GM19328 (cell line): ENCODE results near the gene SCAMP2.

Source experiments
- ATAC-seq: cut with Tn5 transposase; IDR thresholded peaks from one replicate; pipeline ENCODE4 v1.9.1; 2021; ENCODE audit warnings: mild to moderate bottlenecking, moderate library complexity; ENCODE audit not compliant: unreplicated experiment

The SCAMP2 gene

DNA sequence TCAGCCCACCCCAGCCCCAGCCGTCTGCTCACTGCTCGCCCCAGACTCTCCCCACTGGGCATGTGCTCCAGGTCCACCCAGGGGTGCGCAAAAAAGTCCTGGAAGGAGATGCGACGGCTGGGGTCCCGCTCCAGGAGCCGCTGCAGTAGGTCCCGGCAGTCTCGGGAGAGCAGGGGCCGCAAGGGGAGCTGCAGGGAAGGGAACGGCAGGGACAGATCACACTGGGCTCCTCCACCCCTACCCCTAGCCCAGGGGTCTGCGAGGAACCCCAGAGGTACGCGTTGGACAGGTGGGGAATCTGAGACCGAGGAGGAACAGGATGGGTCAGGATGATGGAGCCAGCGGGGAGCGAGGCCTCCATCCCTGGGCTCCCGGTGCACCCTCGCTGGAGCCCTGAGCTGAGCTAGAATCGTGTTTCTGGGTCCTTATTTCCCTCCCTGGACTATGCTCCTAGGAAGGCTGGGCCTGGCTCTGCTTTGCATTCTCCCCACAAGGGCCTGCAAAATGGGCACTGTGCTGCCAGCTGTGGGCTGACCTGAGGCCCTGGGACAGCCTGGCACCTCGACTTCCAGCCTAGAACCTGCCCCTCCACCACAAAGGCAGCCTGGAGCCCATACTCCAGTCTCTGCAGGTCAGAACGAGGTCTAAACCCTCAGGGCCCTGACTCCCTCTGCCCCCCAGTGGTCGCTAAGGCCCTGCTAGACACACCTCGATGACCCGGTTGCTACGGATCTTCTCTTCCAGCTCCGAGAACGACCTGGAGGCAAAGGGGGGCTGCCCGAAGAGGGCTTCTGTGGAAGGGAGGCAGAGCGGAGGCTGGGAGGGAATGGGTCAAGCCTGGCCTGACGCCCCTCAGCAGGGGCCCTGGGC, 33.4 kb downstream of the SCAMP2 start:
- no peak for ATAC-seq

DNA sequence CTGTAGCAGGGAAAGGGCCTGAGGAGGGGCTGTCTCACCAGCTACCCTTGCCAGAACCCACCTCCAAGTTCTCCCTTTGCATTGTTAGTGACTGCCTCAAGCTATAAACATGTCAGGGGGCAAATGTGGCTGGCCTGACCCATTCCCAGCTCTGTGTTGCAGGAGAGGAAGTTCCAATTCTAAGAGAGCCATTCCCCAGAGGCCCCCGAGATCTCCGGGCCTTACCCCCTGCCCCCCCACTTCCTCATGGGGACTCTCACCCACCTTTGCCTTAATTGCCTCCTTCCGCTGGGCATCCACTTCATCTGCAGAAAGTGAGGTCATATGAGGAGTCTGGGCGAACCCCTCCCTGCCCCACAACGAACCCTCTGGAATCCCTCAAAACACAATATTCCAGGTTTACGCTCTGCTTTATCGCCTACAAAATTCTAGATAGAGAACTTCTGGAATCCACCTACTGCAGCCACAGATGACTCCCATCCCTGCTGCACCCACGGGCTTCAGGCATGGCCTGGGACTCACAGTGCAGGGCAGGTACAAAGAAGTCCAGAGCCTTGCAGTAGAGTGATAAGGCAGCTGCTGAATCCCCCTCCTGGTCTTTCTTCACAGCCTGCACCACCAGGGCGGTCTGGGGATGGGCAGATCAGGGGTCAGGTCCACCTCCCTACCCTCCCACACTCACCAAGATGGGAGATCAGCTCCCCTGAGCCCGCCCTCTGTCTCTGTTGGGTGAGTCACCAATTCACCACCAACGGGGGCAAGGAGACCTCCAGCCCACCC, 34.2 kb downstream of the SCAMP2 start:
- no peak for ATAC-seq

DNA sequence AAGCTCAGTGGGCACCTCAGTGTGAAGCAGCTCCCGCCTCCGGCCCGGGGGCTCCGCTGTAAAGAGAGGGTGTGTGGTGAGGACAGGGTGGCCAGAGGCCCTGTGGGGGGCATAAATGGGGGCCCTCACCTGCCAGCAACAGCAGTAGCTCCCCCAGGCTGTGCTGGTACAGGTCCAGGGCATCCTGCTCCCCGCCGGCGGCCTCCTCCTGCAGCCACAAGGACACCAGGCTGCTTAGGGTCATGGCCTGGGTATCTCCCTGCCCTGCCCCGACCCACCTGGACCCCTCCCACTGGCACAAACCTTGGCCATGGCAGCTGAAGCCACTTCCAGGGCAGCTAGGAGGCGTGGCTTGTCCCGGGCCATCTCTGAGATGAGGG, 35.0 kb downstream of the SCAMP2 start:
- ATAC-seq: no peak

DNA sequence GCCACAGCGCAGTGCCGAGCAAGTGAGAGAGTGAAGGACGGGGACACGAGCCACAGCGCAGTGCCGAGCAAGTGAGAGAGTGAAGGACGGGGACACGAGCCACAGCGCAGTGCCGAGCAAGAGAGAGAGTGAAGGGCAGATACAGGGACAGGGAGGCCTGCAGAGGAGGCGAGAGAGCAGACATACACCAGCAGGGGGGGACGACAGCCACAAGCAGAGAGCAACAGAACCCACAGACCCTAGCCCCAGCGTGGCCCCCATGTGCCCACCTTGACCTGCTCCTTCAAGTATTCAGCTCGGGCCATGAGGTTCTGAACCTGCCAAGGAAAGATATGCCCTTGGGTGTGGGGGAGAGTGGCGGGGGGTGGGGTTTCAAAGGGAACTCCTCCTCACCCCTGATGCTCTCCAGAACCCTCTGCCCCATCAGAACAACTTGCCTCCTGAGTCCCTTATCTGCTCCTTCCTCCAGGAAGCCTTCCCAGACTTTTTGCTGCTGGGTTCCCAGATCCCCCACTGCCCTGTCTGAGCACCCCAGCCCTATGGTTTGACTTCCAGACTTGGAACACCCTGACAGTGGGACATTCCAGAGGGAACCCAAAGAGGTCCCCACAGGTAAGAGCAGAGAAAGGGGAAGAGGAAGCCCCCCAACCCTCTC, 35.6 kb downstream of the SCAMP2 start:
- ATAC-seq: no peak

DNA sequence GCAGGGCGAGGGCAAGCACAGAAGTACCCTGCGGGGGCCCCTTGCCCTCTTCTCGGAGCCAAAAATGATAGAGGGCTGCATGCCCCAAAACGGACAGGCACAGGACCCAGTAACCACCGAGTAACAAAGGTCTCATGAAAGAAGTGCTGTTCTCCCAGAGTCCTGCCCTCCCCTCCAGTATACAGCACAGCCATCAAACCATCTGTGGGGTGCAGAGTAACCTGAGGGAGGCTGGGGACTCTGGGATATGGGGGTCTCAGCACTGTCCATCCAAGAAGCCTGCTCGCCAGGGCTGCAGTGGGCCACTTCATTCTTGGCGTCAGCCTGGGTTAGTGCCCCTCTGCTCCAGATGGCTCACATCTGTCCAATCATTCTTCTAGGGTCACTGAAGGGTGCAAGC, 36.3 kb downstream of the SCAMP2 start:
- ATAC-seq: no peak

DNA sequence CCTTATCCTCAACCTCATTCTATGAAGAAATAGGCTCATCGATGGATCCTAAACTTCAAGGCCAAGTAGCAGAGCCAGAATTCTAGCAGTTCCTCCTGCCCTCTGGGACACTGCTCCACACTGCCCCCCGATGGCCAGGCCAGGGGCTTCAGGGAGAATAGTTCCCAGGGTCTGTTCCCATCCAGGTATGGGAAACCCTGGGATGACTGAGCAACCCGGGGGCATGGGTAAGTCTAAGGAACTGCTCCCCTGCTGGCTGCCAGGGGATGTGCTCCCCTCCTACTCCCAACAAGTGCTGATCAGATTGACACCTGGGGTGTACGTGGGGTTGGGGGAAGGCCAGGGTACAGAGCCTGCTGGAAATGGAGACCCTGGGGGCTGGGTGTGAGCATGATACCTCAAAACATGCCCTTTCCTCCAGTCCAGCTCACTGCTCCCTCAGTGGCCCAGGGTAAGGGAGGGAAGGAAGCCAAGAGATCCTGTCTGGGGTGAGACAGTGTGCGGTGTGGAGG, 37.8 kb downstream of the SCAMP2 start:
- ATAC-seq: no peak

DNA sequence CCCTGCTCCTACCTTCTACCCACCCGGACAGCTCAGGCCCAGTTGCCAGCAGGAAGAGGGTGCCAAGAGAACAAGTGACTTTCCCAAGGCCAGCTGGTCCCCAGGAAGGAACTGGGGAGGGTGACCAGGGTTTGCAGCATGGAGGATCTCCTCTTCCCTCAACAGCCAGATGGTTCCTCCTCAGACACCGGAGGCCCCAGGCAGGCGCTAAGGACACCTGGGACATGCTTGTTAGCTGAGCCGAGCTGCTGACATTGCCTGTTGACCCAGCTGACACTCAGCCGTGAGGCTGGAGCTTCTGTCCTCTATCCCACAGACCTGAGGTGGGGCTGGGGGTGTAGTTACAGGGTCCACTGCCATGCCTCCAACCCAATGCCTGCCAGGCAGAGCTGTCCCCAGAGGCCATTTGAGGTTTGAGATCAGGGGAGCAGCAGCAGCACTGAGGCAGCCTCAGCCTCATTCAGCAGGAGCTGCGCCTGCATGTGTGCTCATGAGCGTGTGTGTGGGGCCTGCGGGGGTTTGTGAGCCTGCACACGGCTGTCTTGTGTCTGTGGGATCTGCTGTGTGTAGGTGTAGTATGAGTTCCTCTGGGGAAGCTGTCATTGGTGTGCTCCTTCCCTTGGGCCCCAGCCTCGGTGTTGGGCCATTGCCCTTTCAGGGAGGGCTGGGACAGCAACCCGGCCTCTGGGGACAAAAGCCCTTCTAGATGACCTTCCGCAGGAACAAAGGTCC, 39.6 kb downstream of the SCAMP2 start:
- ATAC-seq: no peak

DNA sequence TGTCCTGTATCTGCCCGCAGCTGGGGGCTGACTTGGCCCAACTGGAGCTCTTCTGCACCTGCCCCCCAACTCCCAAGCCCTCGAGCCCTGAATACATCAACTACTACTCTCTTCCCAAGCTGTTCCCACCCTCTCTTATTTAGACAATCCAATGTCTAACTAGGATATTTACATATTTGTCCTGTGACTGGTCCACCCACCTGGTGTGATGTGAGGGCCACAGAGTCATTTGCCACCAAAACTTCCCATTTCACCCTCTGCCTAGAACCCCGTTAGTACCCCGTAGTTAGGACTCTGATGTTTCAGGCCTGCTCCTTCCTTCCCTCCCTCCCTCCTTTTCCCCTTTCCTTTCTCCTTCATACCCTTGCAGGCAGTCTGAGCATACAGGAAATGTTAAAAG, 40.3 kb downstream of the SCAMP2 start:
- no peak for ATAC-seq

DNA sequence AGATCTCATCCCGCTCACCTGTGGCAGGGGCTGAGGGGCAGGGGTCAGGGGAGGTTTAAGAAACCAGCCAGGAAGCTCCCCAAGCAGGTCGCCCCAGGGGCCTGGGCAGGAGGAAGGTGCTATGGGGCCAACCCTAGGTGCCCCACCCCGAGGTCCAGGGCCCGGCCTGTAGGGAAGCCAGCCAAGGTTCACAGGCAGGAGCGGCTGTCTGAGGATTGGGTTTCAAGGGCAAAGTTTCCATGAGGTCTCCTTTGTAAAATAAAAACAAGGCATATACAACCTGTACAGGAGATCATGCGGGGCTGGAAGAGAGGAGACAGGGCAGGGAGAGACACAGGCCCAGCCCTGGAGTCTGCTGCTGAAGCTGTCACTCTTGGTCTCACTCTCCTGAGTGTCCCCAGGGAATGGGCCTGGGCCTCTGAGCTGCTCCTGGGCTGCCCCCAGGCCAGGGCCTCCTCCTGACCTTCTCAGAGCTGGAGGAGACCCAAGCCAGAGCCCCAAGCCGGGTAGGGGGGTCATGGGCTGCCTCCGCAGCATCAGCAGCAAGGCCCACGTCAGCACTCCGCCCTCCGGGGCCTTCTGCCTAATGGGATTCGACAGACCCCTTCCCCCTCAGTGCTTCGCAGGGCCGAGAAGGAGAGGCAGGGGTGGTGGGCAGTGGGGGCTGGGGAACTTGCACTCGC, 41.2 kb downstream of the SCAMP2 start:
- ATAC-seq: no peak

DNA sequence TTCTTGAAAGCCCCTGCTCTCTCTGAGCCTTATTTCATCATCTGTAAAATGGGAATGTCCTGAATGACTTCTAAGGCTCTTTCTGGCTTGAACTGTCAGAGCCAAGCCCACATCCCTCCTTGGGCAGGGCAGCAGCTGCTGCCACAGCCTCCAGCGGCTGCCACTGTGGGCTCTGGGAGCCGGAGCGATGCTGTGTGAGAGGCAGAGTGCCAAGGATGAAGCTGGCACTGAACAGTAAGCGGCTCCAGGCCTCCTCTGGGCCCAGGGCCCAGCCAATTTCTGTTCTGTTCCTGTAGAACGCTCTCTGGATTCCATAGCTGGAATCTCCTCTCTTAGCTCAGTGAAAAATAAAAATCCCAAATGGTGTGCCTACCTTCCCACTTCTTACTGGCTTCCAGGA, 42.3 kb downstream of the SCAMP2 start:
- no peak for ATAC-seq

DNA sequence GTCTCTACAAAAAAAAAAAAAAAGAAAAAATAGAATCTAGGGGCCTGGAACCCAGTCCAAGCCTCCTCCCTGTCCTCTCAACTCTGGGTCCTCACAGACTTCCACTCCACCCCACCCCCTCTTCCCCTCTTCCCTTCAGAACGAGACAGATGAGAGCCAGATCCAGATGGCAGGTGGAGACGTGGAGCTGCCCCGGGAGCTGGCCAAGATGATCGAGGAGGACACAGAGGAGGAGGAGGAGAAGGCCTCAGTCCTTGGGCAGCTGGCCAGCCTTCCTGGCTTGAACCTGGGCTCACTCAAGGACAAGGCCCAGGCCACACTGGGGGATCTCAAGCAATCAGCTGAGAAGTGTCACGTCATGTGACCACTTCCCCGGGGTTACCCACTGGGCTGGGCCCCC, 43.2 kb downstream of the SCAMP2 start:
- ATAC-seq: no peak

DNA sequence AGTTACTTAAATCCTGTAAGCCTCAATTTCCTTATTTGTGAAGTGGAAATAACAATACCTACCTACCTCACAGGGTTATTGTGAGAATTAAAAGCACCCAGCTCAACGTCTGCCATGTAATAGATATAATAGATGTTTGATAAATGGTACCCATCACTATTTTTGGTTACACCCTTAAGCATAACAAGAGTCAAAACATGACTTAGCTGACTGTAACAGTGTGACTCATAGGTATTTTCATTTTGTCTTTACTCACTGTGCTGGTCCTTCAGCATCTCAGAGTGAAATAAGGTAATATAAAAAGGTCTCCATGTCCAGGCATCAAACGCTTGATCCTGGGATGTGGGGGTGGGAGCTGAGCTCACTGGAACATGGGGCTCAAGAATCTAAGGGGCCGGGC, 43.7 kb downstream of the SCAMP2 start:
- ATAC-seq: no peak

DNA sequence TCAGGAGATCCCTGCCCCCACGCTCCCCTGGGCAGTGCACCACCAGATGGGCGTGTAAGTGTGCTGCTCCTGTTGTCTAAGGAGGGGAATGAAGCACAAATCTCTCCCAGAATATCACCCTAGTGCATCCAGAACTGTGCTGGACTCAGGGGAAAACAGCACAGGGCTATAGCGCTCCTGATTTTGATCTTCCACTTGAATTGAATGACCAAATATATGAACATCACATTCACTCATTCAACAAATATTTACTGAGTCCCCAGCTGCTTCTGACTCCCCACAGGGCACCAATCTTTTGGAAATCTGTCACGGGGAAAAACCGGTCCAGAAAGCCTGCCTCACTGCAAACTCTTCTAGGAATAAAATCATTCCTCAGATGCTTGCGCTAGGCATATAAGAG, 44.3 kb downstream of the SCAMP2 start:
- ATAC-seq: no peak

DNA sequence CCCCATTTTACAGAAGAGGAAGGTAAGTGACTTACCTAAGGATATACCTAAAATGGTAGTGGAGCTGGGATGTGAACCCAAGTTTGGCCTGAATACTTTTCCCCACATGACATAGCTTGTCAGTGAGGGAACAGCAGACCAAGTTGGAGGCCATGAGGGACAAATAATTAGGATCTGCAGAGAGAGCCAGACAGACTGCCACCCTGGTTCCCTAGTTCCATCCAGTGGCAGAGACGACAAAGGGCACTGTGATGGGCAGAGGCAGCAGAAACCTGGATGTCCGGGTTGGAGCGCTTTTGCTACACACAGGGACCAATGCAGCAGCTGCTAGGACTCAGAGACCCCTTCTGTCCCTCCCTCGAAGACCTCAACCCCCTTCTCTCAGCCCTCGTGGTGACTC, 45.6 kb downstream of the SCAMP2 start:
- ATAC-seq: no peak

DNA sequence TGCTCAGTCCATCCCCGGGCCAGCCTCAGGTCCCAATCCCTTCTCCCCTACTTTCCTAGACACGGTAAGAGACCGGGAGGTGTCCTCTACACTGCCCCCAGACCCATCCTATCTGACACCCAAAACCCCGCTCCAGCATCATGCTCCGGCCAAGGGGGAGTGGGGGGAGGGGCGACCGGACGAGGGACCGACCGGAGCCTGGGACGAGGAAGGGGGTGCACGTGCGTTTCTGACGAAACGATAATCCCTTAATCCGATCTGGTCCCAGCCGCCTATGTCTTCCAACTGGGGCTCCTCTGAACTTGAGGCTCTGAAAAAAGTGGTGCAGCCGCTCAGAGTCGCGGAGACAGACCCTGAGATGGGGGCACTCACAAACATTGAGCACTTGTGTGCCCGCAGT, 46.2 kb downstream of the SCAMP2 start:
- ATAC-seq: no peak

DNA sequence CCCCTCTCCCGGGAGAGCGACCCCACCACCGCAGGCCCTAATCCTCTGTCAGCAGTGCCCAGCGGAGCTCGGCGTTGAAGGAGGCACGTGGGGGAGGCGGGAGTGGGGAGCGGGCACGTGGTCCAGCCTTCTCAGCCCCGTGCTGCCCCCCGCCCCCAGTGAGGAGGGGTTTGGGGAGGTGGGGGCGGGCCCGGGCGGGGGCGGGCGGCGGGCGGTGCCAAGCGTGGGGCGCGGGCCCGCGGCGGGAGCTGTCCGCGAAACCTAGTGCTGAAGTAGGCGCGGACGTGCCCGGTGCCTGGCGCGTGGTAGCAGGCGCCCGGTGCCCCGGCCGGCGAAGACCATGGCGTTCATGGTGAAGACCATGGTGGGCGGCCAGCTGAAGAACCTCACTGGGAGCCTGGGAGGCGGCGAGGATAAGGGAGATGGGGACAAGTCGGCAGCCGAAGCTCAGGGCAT, 46.8 kb downstream of the SCAMP2 start, which contains the start of gene CPLX3:
Gene CPLX3, plus strand, starts transcription at position 264 of the 456 bp plus-strand sequence. Its CDS starts 77 bp downstream, at position 341.
- ATAC-seq: no peak

DNA sequence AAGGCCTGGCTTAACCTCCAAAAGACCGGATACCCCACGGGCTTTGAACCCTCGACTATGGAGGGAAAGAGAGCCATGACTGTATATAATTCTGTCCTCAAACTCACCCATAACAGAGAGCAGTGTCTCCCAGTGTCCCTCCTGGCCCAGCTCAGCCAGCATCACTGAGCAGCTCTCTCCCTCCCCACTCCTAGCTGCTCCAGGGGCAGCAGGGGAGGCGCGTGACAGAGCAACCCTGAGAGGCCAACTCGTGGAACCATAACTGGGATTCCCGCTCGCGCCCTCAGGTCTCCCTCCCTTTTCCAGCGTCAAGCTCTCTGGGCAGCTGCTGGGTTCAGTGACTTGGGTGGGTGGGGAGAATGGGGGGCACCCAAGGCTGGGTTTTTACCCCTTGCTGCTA, 47.3 kb downstream of the SCAMP2 start:
- ATAC-seq: no peak

DNA sequence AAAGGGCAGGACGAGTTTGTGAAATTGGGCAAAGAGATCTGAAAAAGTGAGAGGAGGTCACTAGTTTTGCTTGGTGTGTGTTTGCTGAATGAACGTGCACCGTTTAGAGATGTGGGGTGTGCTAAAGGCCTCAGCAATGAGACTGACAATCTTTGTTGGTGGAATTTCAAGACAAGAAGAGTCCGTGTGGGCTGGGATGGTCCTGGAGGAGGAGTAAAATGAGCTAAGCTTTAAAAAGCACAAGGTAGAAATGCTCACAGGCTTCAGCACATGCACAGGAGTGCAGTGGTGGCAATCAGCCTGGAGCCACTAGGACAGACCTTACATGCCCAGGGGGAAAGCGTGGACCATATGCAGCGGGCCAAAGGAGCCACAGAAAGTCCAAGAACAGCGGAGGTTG, 48.2 kb downstream of the SCAMP2 start:
- no peak for ATAC-seq

DNA sequence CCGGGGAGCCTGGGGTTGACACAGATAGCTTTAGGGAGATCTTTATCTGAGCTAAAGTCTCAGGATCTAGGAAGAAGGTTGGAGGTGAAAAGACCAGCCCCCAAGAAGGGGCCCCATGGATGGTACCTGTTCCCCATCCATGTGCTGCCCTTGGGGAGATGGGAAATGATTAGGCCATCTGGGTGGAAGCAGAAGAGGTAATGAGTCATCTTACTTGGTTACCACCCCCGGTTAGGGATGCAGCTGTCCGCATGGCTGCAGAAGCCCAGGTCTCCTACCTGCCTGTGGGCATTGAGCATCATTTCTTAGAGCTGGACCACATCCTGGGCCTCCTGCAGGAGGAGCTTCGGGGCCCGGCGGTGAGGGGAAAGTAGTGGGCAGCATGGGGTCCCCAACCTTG, 49.8 kb downstream of the SCAMP2 start:
- ATAC-seq: no peak

DNA sequence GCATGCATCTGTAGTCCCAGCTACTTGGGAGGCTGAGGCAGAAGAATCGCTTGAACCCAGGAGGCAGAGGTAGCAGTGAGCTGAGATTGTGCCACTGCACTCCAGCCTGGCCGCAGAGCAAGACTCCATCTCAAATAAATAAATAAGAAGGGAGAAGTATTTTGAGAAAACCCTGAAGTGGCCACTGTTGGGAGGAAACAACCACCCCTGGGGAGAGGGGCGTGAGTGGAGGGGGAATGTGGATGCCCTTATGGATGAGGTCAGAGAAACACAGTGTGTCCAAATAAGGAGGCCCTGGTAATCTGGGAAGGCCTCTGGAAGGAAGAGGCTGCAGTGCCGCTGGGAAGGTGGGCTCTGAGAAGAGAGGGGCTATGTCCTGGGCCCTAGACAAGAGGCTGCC, 50.9 kb downstream of the SCAMP2 start:
- no peak for ATAC-seq
